Measurements from ENCODE around the gene COG5. TPM values are rescaled to one million over a fixed set of nuclear protein-coding genes. Genes with fewer than 3 reads are reported as not detected.

COG5 gene
- total and polyA plus RNA-seq, 4 experiments from 2014 or later, result 39.3 to 87.8 (median 64.6) TPM

- peaks cover 1 to 3% of the 10 kb centered on the region in 2 donors for H3K27me3 Mint-ChIP-seq
- ChIA-PET CTCF (ENCODE audit: partially characterized antibody) (interaction anchor here (0.6 to 3.7 kb wide), 7 partner anchors 12 to 1401 kb away, joined by 3 to 56 read pairs (median 5); partner anchors contain the start of gene CBLL1), POLR2A (ENCODE audit: partially characterized antibody) (interaction anchor here (0.6 to 4.8 kb wide), 33 partner anchors 11 to 1780 kb away, joined by 3 to 86 read pairs (median 6); partner anchors contain the start of genes BCAP29, CBLL1, CCDC71L and COG5)
- H3K4me1 Mint-ChIP-seq, result peaks cover 14 to 45% (median 29%) of the 10 kb centered on the region in 4 donors
- intact Hi-C loops (cut with micrococcal nuclease), result loop anchor here (1.0 to 10.0 kb wide), 12 partner anchors 10 to 1401 kb away; partner anchors contain the start of genes CCDC71L, DLD, DNAJB9 and PIK3CG
- Histone ChIP-seq H3K27me3 (ENCODE audit: insufficient read depth, low read length) (no peaks in the 10 kb centered on the region), H3K4me1 (ENCODE audit: insufficient read depth, low read length) (peaks cover 36% of the 10 kb centered on the region), H3K27ac (ENCODE audit: low read depth, low read length) (peak overlapping the region; percentile 100), H3K36me3 (ENCODE audit: insufficient read depth, low read length) (no peaks in the 10 kb centered on the region), H3K9me3 (ENCODE audit: control insufficient read depth in 1 of 2, low read length in 2 of 2) (no peaks in the 10 kb centered on the region), H3K4me3 (ENCODE audit: low read length in 2 of 2) (peak overlapping the region; percentile 59 to 85)
- peak in 1 of 5 donors; percentile 93 for DNase-seq
- peaks cover 0 to 23% of the 10 kb centered on the region in 2 donors for H3K36me3 Mint-ChIP-seq
- H3K9me3 Mint-ChIP-seq, result no peaks in the 10 kb centered on the region
- peak overlapping the region; percentile 89 to 100 (median 97) for H3K4me3 Mint-ChIP-seq
- H3K27ac Mint-ChIP-seq, result peak overlapping the region; percentile 98 to 100 (median 100)
Observed at GRCh38 chr7:107167483-107168232, 396.1 kb downstream of the COG5 start.

GRCh38 chr7:107166736-107167426 lies 396.8 kb downstream of the COG5 start:
- Mint-ChIP-seq H3K27ac (peak overlapping the region; percentile 98 to 100 (median 100)), H3K36me3 (peaks cover 0 to 23% of the 10 kb centered on the region in 2 donors), H3K4me3 (peak overlapping the region; percentile 89 to 100 (median 97)), H3K4me1 (peaks cover 12 to 40% (median 26%) of the 10 kb centered on the region in 4 donors), H3K27me3 (peaks cover 1 to 3% of the 10 kb centered on the region in 2 donors), H3K9me3 (no peaks in the 10 kb centered on the region)
- Histone ChIP-seq H3K27ac (ENCODE audit: low read depth, low read length) (peak overlapping the region; percentile 100), H3K36me3 (ENCODE audit: insufficient read depth, low read length) (no peaks in the 10 kb centered on the region), H3K9me3 (ENCODE audit: control insufficient read depth in 1 of 2, low read length in 2 of 2) (no peaks in the 10 kb centered on the region), H3K4me3 (ENCODE audit: low read length in 2 of 2) (peak overlapping the region; percentile 59 to 85), H3K27me3 (ENCODE audit: insufficient read depth, low read length) (no peaks in the 10 kb centered on the region), H3K4me1 (ENCODE audit: insufficient read depth, low read length) (peaks cover 28% of the 10 kb centered on the region)
- ChIA-PET POLR2A (ENCODE audit: partially characterized antibody) (interaction anchor here (3.0 to 4.8 kb wide), 7 partner anchors 13 to 577 kb away, joined by 13 to 86 read pairs (median 46); partner anchors contain the start of genes CBLL1, COG5, DUS4L and PIK3CG), CTCF (ENCODE audit: partially characterized antibody) (interaction anchor here (0.7 to 3.7 kb wide), 5 partner anchors 13 to 146 kb away, joined by 3 to 56 read pairs (median 4); no protein-coding TSS in a partner anchor)
- intact Hi-C loops (cut with micrococcal nuclease), result loop anchor here (1.0 to 10.0 kb wide), 3 partner anchors 17 to 1055 kb away; partner anchors contain the start of genes PRKAR2B and SYPL1
- no peak for DNase-seq

GRCh38 chr7:107165341-107165740 lies 398.4 kb downstream of the COG5 start:
- Mint-ChIP-seq H3K36me3 (peaks cover 0 to 20% of the 10 kb centered on the region in 2 donors), H3K4me3 (no peak overlapping the region), H3K4me1 (peaks cover 6 to 29% (median 17%) of the 10 kb centered on the region in 4 donors), H3K27ac (peak overlapping the region in 1 of 7 donors; percentile 98), H3K9me3 (no peaks in the 10 kb centered on the region), H3K27me3 (peaks cover 1 to 3% of the 10 kb centered on the region in 2 donors)
- intact Hi-C loops (cut with micrococcal nuclease), result loop anchor here (5.0 to 10.0 kb wide), 2 partner anchors 121 to 1053 kb away; partner anchors contain the start of genes PRKAR2B and SYPL1
- DNase-seq, result no peak
- H3K36me3 ChIP-seq (ENCODE audit: insufficient read depth, low read length), result no peaks in the 10 kb centered on the region
- H3K4me1 ChIP-seq (ENCODE audit: insufficient read depth, low read length), result peaks cover 16% of the 10 kb centered on the region
- ChIA-PET POLR2A (ENCODE audit: partially characterized antibody) (interaction anchor here (0.9 kb wide), 1 partner anchor 9 kb away, joined by 4 read pairs; no protein-coding TSS in a partner anchor), CTCF (ENCODE audit: partially characterized antibody) (interaction anchor here (0.9 to 1.0 kb wide), 2 partner anchors 15 to 18 kb away, joined by 3 read pairs; no protein-coding TSS in a partner anchor)
- H3K27ac ChIP-seq (ENCODE audit: low read depth, low read length), result no peak overlapping the region
- H3K4me3 ChIP-seq (ENCODE audit: low read length in 2 of 2), result no peak overlapping the region
- H3K9me3 ChIP-seq (ENCODE audit: control insufficient read depth in 1 of 2, low read length in 2 of 2), result no peaks in the 10 kb centered on the region
- no peaks in the 10 kb centered on the region for H3K27me3 ChIP-seq (ENCODE audit: insufficient read depth, low read length)

- Mint-ChIP-seq H3K27ac (no peak overlapping the region), H3K9me3 (no peaks in the 10 kb centered on the region), H3K4me1 (peaks cover 3 to 20% (median 11%) of the 10 kb centered on the region in 4 donors), H3K4me3 (no peak overlapping the region), H3K27me3 (peaks cover 1 to 3% of the 10 kb centered on the region in 2 donors), H3K36me3 (peaks cover 0 to 12% of the 10 kb centered on the region in 2 donors)
- CTCF ChIA-PET (ENCODE audit: partially characterized antibody), result no interaction called here
- DNase-seq, result no peak
- Histone ChIP-seq H3K9me3 (ENCODE audit: control insufficient read depth in 1 of 2, low read length in 2 of 2) (no peaks in the 10 kb centered on the region), H3K27me3 (ENCODE audit: insufficient read depth, low read length) (no peaks in the 10 kb centered on the region), H3K4me3 (ENCODE audit: low read length in 2 of 2) (no peak overlapping the region), H3K27ac (ENCODE audit: low read depth, low read length) (no peak overlapping the region), H3K36me3 (ENCODE audit: insufficient read depth, low read length) (no peaks in the 10 kb centered on the region), H3K4me1 (ENCODE audit: insufficient read depth, low read length) (peaks cover 11% of the 10 kb centered on the region)
- POLR2A ChIA-PET (ENCODE audit: partially characterized antibody), result no interaction called here
- intact Hi-C loops (cut with micrococcal nuclease), result loop anchor here (10.0 kb wide), 1 partner anchor 119 kb away; the partner anchor contains the start of gene PRKAR2B
Observed at GRCh38 chr7:107164092-107164491, 399.6 kb downstream of the COG5 start.

- Histone ChIP-seq H3K27me3 (ENCODE audit: insufficient read depth, low read length) (no peaks in the 10 kb centered on the region), H3K27ac (ENCODE audit: low read depth, low read length) (no peak overlapping the region), H3K4me1 (ENCODE audit: insufficient read depth, low read length) (peaks cover 9% of the 10 kb centered on the region), H3K4me3 (ENCODE audit: low read length in 2 of 2) (no peak overlapping the region), H3K9me3 (ENCODE audit: control insufficient read depth in 1 of 2, low read length in 2 of 2) (no peaks in the 10 kb centered on the region), H3K36me3 (ENCODE audit: insufficient read depth, low read length) (no peaks in the 10 kb centered on the region)
- POLR2A ChIA-PET (ENCODE audit: partially characterized antibody), result no interaction called here
- no peak for DNase-seq
- no peak overlapping the region for H3K27ac Mint-ChIP-seq
- intact Hi-C loops (cut with micrococcal nuclease), result loop anchor here (10.0 kb wide), 1 partner anchor 118 kb away; the partner anchor contains the start of gene PRKAR2B
- CTCF ChIA-PET (ENCODE audit: partially characterized antibody), result interaction anchor here (1.1 kb wide), 1 partner anchor 14 kb away, joined by 3 read pairs; no protein-coding TSS in a partner anchor
- no peaks in the 10 kb centered on the region for H3K36me3 Mint-ChIP-seq
- peaks cover 1 to 11% (median 3%) of the 10 kb centered on the region in 4 donors for H3K4me1 Mint-ChIP-seq
- H3K4me3 Mint-ChIP-seq, result no peak overlapping the region
- peaks cover 1 to 3% of the 10 kb centered on the region in 2 donors for H3K27me3 Mint-ChIP-seq
- no peaks in the 10 kb centered on the region for H3K9me3 Mint-ChIP-seq
Observed at GRCh38 chr7:107162475-107162874, 401.2 kb downstream of the COG5 start.

GRCh38 chr7:107161415-107161814 lies 402.3 kb downstream of the COG5 start:
- no peak for DNase-seq
- ChIA-PET CTCF (ENCODE audit: partially characterized antibody) (interaction anchor here (1.1 kb wide), 1 partner anchor 13 kb away, joined by 3 read pairs; no protein-coding TSS in a partner anchor), POLR2A (ENCODE audit: partially characterized antibody) (interaction anchor here (0.6 kb wide), 1 partner anchor 609 kb away, joined by 3 read pairs; no protein-coding TSS in a partner anchor)
- intact Hi-C loops (cut with micrococcal nuclease), result loop anchor here (10.0 kb wide), 1 partner anchor 117 kb away; the partner anchor contains the start of gene PRKAR2B
- Mint-ChIP-seq H3K9me3 (no peaks in the 10 kb centered on the region), H3K4me3 (no peak overlapping the region), H3K36me3 (no peaks in the 10 kb centered on the region), H3K27ac (no peak overlapping the region), H3K4me1 (peaks cover 0 to 5% (median under 1%) of the 10 kb centered on the region in 4 donors), H3K27me3 (peaks cover 1 to 3% of the 10 kb centered on the region in 2 donors)
- H3K27ac ChIP-seq (ENCODE audit: low read depth, low read length), result no peak overlapping the region
- H3K36me3 ChIP-seq (ENCODE audit: insufficient read depth, low read length), result no peaks in the 10 kb centered on the region
- no peaks in the 10 kb centered on the region for H3K4me1 ChIP-seq (ENCODE audit: insufficient read depth, low read length)
- no peaks in the 10 kb centered on the region for H3K9me3 ChIP-seq (ENCODE audit: control insufficient read depth in 1 of 2, low read length in 2 of 2)
- no peaks in the 10 kb centered on the region for H3K27me3 ChIP-seq (ENCODE audit: insufficient read depth, low read length)
- no peak overlapping the region for H3K4me3 ChIP-seq (ENCODE audit: low read length in 2 of 2)
